Measurements from ENCODE around the gene TICRR.

TICRR gene

DNA sequence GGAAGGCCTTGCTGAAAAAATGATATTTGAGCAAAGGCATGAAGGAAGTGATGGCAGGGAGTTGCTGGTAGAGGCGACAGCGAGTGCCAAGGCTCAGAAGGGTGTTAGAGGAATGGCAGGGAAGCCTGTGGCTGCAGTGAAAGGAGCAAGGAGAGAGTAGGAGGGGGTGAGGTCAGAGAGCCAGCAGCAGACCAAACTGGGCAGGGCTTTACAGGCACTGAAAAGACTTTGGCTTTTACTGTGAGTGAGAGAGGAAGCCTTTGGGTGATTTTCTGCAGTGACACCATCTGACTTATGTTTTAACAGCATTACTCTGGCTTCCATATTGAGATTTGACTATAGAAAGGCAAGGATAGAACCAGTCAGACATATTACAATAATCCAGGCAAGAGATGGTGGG, 11.4 kb downstream of the TICRR start:
- TF ChIP-seq CTCF (IDR thresholded peaks at IDR 0.05; ENCODE audit: low read depth, low read length): no peak
- no peak overlapping the region for H3K4me3 ChIP-seq (replicated peaks in 1 of 2; ENCODE audit: low read depth in 2 of 2, low read length in 2 of 2)
- no peak for DNase-seq (ENCODE audit: low read depth in 2 of 2)

- H3K4me3 ChIP-seq (replicated peaks in 1 of 2; ENCODE audit: low read depth in 2 of 2, low read length in 2 of 2): peak overlapping the region in 1 of 2 donors; percentile 8
- peak; percentile 39 to 80 for DNase-seq (ENCODE audit: low read depth in 2 of 2)
- no peak for TF ChIP-seq CTCF (IDR thresholded peaks at IDR 0.05; ENCODE audit: low read depth, low read length)
Measured at GRCh38 chr15:89587955-89588354, 12.7 kb downstream of the TICRR start.

GRCh38 chr15:89591834-89592233, 16.6 kb downstream of the TICRR start:
- TF ChIP-seq CTCF (IDR thresholded peaks at IDR 0.05; ENCODE audit: low read depth, low read length): no peak
- DNase-seq (ENCODE audit: low read depth in 2 of 2): peak in 1 of 2 donors; percentile 14
- H3K4me3 ChIP-seq (replicated peaks in 1 of 2; ENCODE audit: low read depth in 2 of 2, low read length in 2 of 2): no peak overlapping the region

- no peak overlapping the region for H3K4me3 ChIP-seq (replicated peaks in 1 of 2; ENCODE audit: low read depth in 2 of 2, low read length in 2 of 2)
- no peak for TF ChIP-seq CTCF (IDR thresholded peaks at IDR 0.05; ENCODE audit: low read depth, low read length)
- DNase-seq (ENCODE audit: low read depth in 2 of 2): no peak
Measured at GRCh38 chr15:89593018-89593417, 17.7 kb downstream of the TICRR start.

DNA sequence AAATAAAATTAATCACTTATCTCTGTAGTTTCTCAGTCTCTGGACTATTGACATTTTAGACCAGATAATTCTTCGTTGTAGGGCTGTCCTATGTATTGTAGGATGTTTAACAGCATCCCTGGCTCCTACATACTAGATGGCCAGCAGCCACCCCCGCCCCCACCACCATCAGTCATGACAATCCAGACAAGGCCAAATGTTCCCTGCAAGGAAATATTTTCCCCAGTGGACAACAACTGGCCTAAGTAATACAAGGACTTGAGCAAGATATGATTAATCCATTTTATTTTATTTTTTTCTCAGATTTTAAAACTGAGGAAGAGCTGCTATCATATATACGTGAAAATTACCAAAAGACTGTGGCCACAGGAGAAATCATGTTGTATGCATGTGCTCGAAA, 23.8 kb downstream of the TICRR start:
- peak; percentile 32 to 74 for DNase-seq (ENCODE audit: low read depth in 2 of 2)
- no peak for TF ChIP-seq CTCF (IDR thresholded peaks at IDR 0.05; ENCODE audit: low read depth, low read length)
- no peak overlapping the region for H3K4me3 ChIP-seq (replicated peaks in 1 of 2; ENCODE audit: low read depth in 2 of 2, low read length in 2 of 2)

DNA sequence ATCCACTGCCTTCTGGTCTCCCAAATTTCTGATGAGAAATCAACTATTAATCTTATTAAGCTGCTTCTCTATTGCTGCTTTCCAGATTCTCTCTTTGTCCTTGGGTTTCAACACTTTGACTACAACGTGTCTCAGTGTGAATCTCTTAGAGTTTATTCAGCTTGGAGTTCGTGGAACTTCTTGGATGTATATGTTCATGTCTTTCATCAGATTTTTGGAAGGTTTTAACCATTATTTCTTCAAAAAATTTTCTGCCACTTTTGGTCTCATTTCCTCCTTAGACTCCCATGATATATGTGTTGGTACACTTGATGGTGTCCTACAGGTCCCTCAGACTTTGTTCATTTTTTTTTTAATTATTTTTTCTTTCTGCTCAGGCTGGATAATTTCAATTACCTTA, 36.0 kb downstream of the TICRR start:
- no peak overlapping the region for H3K4me3 ChIP-seq (replicated peaks in 1 of 2; ENCODE audit: low read depth in 2 of 2, low read length in 2 of 2)
- TF ChIP-seq CTCF (IDR thresholded peaks at IDR 0.05; ENCODE audit: low read depth, low read length): no peak
- DNase-seq (ENCODE audit: low read depth in 2 of 2): no peak

- TF ChIP-seq CTCF (IDR thresholded peaks at IDR 0.05; ENCODE audit: low read depth, low read length): no peak
- DNase-seq (ENCODE audit: low read depth in 2 of 2): no peak
- no peak overlapping the region for H3K4me3 ChIP-seq (replicated peaks in 1 of 2; ENCODE audit: low read depth in 2 of 2, low read length in 2 of 2)
Measured at GRCh38 chr15:89613031-89613430, 37.8 kb downstream of the TICRR start.
